ENCODE results near the gene RNF113B. TPM values are rescaled to one million over a fixed set of nuclear protein-coding genes. Genes with fewer than 3 reads are reported as not detected.

Gene RNF113B
- polyA plus RNA-seq, 1 donor (not counting 4 experiments of a cell fraction or from before 2014, with no cell fraction given), result not detected

DNA sequence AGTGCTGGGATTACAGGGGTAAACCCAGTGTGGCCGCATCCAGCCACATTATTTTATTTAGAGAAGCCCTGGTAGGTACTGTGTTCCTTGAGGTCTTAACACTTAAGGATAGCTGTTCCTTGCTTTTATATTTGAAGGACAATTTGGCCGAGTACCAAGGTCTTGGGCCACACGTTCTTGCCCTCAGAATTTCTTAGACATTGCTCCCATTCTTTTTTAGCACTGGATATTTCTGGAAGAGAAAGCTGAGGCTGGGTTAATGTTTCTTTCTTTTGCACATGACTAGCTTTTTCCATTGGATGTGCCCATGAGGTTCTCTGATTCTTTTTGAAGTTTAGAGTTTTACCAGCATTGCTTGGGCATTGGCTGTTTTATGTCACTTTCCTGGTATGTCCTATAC, 5.5 kb upstream of the RNF113B start:
- dilution Hi-C loops (cut with MboI; ENCODE audit: extremely low pct_ligation_motif_present, low sequenced_read_pairs), result no loop called here

GRCh38 chr13:98182153-98182552, 5.1 kb upstream of the RNF113B start:
- no peak overlapping the region for H3K9ac ChIP-seq (ENCODE audit: control insufficient read depth, extremely low read depth, insufficient read depth, low read length)
- no peaks in the 10 kb centered on the region for H3K4me1 ChIP-seq (ENCODE audit: control insufficient read depth, extremely low read depth, insufficient read depth, low read length)
- H4K20me1 ChIP-seq (ENCODE audit: control insufficient read depth, extremely low read depth, insufficient read depth, low read length), result no peaks in the 10 kb centered on the region
- no peak overlapping the region for H3K4me2 ChIP-seq (ENCODE audit: control insufficient read depth, extremely low read depth, insufficient read depth, low read depth, low read length)
- TF ChIP-seq EZH2 (IDR thresholded peaks at IDR 0.05; ENCODE audit: low read length), result no peak
- TF ChIP-seq, protein P1, sequence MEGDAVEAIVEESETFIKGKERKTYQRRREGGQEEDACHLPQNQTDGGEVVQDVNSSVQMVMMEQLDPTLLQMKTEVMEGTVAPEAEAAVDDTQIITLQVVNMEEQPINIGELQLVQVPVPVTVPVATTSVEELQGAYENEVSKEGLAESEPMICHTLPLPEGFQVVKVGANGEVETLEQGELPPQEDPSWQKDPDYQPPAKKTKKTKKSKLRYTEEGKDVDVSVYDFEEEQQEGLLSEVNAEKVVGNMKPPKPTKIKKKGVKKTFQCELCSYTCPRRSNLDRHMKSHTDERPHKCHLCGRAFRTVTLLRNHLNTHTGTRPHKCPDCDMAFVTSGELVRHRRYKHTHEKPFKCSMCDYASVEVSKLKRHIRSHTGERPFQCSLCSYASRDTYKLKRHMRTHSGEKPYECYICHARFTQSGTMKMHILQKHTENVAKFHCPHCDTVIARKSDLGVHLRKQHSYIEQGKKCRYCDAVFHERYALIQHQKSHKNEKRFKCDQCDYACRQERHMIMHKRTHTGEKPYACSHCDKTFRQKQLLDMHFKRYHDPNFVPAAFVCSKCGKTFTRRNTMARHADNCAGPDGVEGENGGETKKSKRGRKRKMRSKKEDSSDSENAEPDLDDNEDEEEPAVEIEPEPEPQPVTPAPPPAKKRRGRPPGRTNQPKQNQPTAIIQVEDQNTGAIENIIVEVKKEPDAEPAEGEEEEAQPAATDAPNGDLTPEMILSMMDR (optimal IDR thresholded peaks at IDR 0.05 in 1 of 3, IDR thresholded peaks at IDR 0.05 in 1 of 3, conservative IDR thresholded peaks at IDR 0.05 in 1 of 3; ENCODE audit: extremely low read depth in 1 of 3, insufficient read depth in 2 of 3, low read length in 3 of 3), result no peak
- FAIRE-seq, result no peak
- no peaks in the 10 kb centered on the region for H3K9me3 ChIP-seq (ENCODE audit: control insufficient read depth, low read depth, low read length)
- dilution Hi-C loops (cut with MboI; ENCODE audit: extremely low pct_ligation_motif_present, low sequenced_read_pairs), result no loop called here
- H2AFZ ChIP-seq (ENCODE audit: control insufficient read depth, low read length), result no peak overlapping the region
- H3K27ac ChIP-seq (ENCODE audit: control insufficient read depth, insufficient read depth, low read length), result no peak overlapping the region
- no peaks in the 10 kb centered on the region for H3K36me3 ChIP-seq (ENCODE audit: control insufficient read depth in 2 of 2, extremely low read depth in 1 of 2, insufficient read depth in 2 of 2, low read length in 2 of 2)
- no peak for DNase-seq (ENCODE audit: low read depth, low spot score)
- no peaks in the 10 kb centered on the region for H3K27me3 ChIP-seq (ENCODE audit: control insufficient read depth, extremely low read depth, insufficient read depth, low read length)
- H3K4me3 ChIP-seq (ENCODE audit: control insufficient read depth in 2 of 3, extremely low read depth in 1 of 3, insufficient read depth in 2 of 3, low read depth in 1 of 3, low read length in 3 of 3), result no peak overlapping the region
- H3K9me1 ChIP-seq (ENCODE audit: control insufficient read depth, extremely low read depth, insufficient read depth, low read length), result no peaks in the 10 kb centered on the region
- H3K79me2 ChIP-seq (ENCODE audit: control insufficient read depth, insufficient read depth, low read length), result no peaks in the 10 kb centered on the region

More for the DNA sequence above, 5.5 kb upstream of the RNF113B start:
- H3K36me3 ChIP-seq (ENCODE audit: control insufficient read depth in 2 of 2, extremely low read depth in 1 of 2, insufficient read depth in 2 of 2, low read length in 2 of 2), result no peaks in the 10 kb centered on the region
- FAIRE-seq (no peak), DNase-seq (ENCODE audit: low read depth, low spot score) (no peak)
- H2AFZ ChIP-seq (ENCODE audit: control insufficient read depth, low read length), result no peak overlapping the region
- TF ChIP-seq, protein P1 (optimal IDR thresholded peaks at IDR 0.05 in 1 of 3, IDR thresholded peaks at IDR 0.05 in 1 of 3, conservative IDR thresholded peaks at IDR 0.05 in 1 of 3; ENCODE audit: extremely low read depth in 1 of 3, insufficient read depth in 2 of 3, low read length in 3 of 3), result no peak
- TF ChIP-seq EZH2 (IDR thresholded peaks at IDR 0.05; ENCODE audit: low read length), result no peak
- H3K27me3 ChIP-seq (ENCODE audit: control insufficient read depth, extremely low read depth, insufficient read depth, low read length), result no peaks in the 10 kb centered on the region
- no peak overlapping the region for H3K27ac ChIP-seq (ENCODE audit: control insufficient read depth, insufficient read depth, low read length)
- H3K4me1 ChIP-seq (ENCODE audit: control insufficient read depth, extremely low read depth, insufficient read depth, low read length), result no peaks in the 10 kb centered on the region
- no peak overlapping the region for H3K4me3 ChIP-seq (ENCODE audit: control insufficient read depth in 2 of 3, extremely low read depth in 1 of 3, insufficient read depth in 2 of 3, low read depth in 1 of 3, low read length in 3 of 3)
- H3K4me2 ChIP-seq (ENCODE audit: control insufficient read depth, extremely low read depth, insufficient read depth, low read depth, low read length), result no peak overlapping the region
- no peak overlapping the region for H3K9ac ChIP-seq (ENCODE audit: control insufficient read depth, extremely low read depth, insufficient read depth, low read length)
- H3K9me3 ChIP-seq (ENCODE audit: control insufficient read depth, low read depth, low read length), result no peaks in the 10 kb centered on the region
- no peaks in the 10 kb centered on the region for H4K20me1 ChIP-seq (ENCODE audit: control insufficient read depth, extremely low read depth, insufficient read depth, low read length)
- no peaks in the 10 kb centered on the region for H3K9me1 ChIP-seq (ENCODE audit: control insufficient read depth, extremely low read depth, insufficient read depth, low read length)
- no peaks in the 10 kb centered on the region for H3K79me2 ChIP-seq (ENCODE audit: control insufficient read depth, insufficient read depth, low read length)

Data from keratinocyte (primary cell).